Retinal pigment epithelial cell (primary cell): Measurements from ENCODE around the gene ST3GAL3.

Experiments
- DNase-seq: peaks from one replicate; pipeline ENCODE4 v3.0.0-alpha.2; 2010; ENCODE audit warnings: low read depth
- H3K4me3 ChIP-seq: 2 replicates; pipeline ENCODE4 v1.5.1; 2011; ENCODE audit warnings: mild to moderate bottlenecking, low read length, control low read depth, moderate library complexity
- TF ChIP-seq, protein P1 (sequence below): conservative IDR thresholded peaks from 2 replicates; pipeline ENCODE4 v1.5.1; 2011; ENCODE audit warnings: low read depth, low read length, control low read depth, inconsistent platforms

ST3GAL3 gene

DNA sequence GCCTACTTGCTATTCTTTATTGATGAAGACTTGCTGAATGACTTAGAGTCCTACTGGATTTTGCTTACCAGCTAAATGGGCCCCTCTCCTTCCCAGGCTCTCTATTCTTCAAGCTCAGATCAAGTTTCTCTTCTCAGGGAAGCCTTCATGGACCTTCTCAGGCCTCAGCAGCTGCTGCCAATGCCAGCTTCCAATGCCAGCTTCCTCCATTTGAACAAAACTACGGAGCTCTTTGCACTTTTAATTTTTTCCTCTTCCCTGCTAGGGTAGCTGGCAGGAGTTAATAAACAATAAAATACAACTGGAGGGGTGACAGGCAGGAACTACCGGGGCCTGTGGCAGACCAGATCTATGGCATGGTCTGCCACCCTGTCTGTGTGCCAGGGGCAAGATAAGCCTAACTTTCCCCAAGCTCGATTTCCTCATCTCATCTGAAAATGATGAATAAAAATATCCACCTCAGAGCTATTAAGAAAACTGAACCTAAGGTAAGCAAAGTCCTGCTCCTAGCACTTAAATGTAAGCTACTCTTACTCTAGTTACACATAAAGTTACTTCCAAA lies 238.4 kb downstream of the ST3GAL3 start:
- no peak for DNase-seq
- H3K4me3 ChIP-seq: peak overlapping the region; percentile 86
- TF ChIP-seq, protein P1, sequence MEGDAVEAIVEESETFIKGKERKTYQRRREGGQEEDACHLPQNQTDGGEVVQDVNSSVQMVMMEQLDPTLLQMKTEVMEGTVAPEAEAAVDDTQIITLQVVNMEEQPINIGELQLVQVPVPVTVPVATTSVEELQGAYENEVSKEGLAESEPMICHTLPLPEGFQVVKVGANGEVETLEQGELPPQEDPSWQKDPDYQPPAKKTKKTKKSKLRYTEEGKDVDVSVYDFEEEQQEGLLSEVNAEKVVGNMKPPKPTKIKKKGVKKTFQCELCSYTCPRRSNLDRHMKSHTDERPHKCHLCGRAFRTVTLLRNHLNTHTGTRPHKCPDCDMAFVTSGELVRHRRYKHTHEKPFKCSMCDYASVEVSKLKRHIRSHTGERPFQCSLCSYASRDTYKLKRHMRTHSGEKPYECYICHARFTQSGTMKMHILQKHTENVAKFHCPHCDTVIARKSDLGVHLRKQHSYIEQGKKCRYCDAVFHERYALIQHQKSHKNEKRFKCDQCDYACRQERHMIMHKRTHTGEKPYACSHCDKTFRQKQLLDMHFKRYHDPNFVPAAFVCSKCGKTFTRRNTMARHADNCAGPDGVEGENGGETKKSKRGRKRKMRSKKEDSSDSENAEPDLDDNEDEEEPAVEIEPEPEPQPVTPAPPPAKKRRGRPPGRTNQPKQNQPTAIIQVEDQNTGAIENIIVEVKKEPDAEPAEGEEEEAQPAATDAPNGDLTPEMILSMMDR: no peak

DNA sequence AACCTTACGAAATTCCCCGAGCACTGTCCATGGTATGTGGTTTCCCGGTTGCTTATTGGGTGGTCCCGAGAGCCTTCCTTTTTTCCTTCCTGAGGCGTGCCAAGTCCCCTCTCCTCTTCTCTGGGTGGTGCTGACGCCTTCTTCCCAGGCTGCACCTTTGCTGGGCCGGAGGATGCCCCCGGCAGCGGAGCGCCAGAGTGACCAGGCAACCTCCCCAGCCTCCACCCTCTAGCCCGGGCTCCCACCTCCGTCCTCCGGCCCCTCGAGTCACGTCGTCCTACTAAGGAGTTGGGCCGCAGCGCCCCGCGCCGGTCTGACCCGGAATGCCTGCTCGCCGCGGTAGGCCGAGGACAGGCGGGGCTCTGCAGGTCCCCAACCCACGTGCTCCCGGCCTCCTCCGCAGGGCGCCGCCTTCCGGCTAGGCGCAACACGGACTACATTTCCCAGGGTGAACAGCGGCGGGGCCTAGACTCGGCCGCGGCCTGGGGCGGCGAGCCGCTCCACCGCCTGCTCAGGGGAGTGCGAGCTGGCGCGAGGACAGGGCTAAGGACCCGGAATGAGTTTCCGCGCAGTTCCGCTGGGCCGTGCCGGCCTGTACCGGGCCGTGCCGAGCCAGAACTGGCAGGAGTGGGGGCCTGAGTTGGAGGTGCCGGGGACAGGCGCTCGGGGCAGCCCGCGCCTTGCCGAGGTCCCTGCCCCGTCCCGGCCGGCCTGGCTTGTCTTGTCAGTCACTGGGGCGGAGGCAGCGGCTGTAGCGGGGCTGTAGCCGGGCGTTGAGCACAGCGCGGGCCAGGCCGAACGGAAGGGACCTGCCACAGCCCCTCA lies 239.1 kb downstream of the ST3GAL3 start, which contains the start of gene IPO13:
IPO13 (plus strand) TSS at position 715 of the 825 bp plus-strand sequence. CDS start 651 bp downstream, outside the sequence.
- TF ChIP-seq, protein P1: peak; percentile 61
- peak; percentile 83 for DNase-seq
- H3K4me3 ChIP-seq: peak within 1 kb of the TSS; percentile 86

DNA sequence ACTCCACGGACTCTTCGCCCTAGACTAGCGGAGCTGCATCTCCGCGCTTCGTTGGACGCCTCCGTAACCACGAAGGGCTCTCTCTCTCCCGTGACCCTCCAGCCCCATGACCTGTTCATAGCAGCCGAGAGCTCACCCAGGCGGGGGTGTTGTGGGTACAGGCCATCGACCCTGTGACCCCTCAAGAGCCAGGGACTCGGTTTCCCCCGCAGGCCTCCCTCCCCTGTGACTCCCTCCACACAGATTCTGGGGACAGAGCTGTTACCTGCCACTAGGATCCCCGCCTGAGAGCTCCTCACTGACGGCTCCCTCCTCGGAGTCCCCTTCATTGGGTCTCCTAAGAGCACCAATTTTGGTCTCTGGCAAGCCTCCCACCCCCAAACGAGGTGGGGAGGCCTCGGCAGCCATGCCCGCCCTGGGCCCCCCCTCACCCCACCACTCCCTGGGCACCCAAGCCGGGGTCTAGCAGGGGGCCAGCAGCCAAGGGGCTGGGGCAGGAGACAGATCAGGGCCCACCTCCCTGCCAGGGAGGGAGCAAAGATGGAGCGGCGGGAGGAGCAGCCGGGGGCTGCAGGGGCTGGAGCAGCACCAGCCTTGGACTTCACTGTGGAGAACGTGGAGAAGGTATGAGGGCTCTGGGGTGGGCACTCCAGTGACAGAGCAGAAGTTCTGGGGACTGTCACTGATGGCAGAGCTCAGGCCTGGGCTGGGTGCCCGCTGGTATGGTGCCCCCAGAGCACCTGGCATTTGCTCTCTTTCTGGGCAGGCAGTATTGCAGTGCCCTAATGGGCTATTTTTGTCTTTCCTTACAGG lies 239.9 kb downstream of the ST3GAL3 start:
- H3K4me3 ChIP-seq: peak overlapping the region; percentile 86
- DNase-seq: no peak
- TF ChIP-seq, protein P1: no peak

DNA sequence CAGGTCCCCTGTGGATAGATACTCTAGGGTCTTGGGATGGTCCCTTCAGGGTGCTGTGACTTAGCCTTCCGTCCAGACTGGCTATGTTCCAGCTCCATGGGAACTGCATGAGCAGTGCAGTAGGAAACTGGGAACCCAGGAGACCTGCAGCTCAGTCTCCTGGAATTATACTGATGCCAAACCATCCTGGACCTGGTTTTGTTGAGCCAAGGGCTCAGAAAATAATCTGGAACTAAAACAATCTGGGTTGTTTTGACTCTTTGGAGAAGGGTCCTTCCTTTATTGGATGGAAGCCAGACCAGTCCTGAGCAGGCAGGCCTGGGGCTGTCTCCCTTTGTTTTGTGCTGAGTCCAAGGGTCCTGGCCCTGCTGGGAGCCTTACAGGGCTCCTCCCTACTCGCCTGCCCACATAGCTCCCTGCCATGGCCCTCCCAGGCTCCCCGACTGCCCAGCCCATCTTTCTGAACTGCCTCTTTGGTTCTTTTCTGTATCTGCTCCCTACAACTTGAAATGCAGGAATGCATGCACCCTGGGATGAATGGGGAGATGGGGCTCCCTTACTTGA lies 240.6 kb downstream of the ST3GAL3 start:
- H3K4me3 ChIP-seq: peak overlapping the region; percentile 86
- TF ChIP-seq, protein P1: no peak
- no peak for DNase-seq

DNA sequence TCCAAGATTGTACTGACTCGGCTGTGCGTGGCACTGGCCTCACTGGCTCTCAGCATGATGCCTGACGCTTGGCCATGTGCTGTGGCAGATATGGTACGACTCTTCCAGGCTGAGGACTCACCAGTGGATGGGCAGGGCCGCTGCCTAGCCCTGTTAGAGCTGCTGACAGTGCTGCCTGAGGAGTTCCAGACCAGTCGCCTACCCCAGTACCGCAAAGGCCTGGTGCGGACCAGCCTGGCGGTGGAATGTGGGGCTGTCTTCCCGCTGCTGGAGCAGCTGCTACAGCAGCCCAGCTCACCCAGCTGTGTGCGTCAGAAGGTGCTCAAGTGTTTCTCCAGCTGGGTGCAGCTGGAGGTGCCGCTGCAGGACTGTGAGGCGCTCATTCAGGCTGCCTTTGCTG lies 242.3 kb downstream of the ST3GAL3 start:
- TF ChIP-seq, protein P1: no peak
- DNase-seq: no peak
- no peak overlapping the region for H3K4me3 ChIP-seq

DNA sequence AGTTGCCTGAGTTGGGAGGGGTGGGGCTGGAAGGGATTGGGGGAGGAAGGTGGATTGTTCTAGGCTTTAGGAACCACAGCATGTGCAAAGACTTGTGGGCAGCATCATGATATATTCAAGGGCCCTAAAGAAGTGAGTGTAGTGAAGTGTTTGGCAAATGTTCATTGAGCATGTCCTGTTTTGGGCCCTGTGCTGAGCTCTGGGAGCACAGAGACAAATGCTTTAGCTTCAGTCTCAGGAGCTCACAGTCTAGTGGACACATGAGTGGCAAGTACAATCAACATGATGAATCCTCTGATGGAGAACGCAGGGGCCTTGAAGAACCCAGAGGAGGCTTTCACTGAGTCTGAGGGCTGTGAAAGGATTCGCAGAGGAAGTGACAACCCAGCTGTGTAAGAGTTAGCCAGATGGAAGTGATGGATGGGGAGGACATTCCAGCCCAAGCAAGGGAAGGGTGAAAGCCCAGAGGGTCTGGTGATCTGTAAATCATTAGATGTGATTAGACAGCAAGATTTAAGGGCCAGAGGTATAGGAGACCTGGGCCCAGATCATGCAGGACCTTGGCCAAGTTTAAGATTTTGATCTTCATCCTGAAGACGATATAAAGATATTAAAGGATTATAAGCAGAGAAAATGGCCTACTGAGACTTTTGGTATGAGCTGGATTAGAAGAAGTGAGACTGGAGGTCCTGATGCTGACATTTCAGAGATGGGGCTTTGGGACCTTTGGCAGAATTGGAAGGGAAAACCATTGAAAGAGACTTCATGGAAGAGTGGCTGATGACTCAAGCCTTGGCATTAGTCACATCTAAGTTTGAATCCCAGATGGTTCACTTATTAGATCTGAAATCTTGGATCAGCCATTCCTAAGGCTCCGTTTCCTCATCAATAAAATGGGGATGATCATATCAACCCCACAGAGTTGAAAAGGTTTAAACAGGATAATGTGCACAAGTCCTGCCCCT lies 244.0 kb downstream of the ST3GAL3 start:
- no peak overlapping the region for H3K4me3 ChIP-seq
- TF ChIP-seq, protein P1: no peak
- DNase-seq: no peak
